HepG2 (cell line): Measurements from ENCODE around the gene PRCD.

Source experiments
- SETDB1 ChIP-seq: sonication (generic); formaldehyde crosslinking; IDR thresholded peaks from 2 replicates; pipeline ENCODE4 v1.5.1; 2020; ENCODE audit warnings: missing genetic modification reagents, mild to moderate bottlenecking, borderline replicate concordance
- SKIL ChIP-seq: sonication (generic); formaldehyde crosslinking; IDR thresholded peaks from 2 replicates; pipeline ENCODE4 v1.8.0; 2022; ENCODE audit warnings: missing genetic modification reagents, mild to moderate bottlenecking, moderate library complexity, borderline replicate concordance
- SMC3 ChIP-seq: IDR thresholded peaks from 2 replicates; pipeline ENCODE4 v1.6.1; 2011; ENCODE audit warnings: low read length, improper control_type of control experiment
- ZNF510 ChIP-seq: sonication (generic); formaldehyde crosslinking; IDR thresholded peaks from 2 replicates; pipeline ENCODE4 v1.4.0; 2020; ENCODE audit warnings: low read depth, mild to moderate bottlenecking, missing genetic modification reagents

GRCh38 chr17:76530811-76531485 is 8.9 kb upstream of the PRCD start:
- no peak for TF ChIP-seq SKIL (CRISPR knock-in tag)
- no peak for TF ChIP-seq SMC3
- no peak for TF ChIP-seq ZNF510
- TF ChIP-seq SETDB1 (CRISPR knock-in tag): no peak
